Parathyroid adenoma (tissue), 2 donors: Measurements from ENCODE around the gene NXT1.

ENCODE experiments used
- H2AFZ ChIP-seq: fragments of 300-600 bp; sonication (generic); one replicate; pipeline ENCODE4 v1.7.0; 2017; ENCODE audit warnings: antibody characterized with exemption, mild to moderate bottlenecking
- H3K27ac ChIP-seq: fragments of 300-600 bp; sonication (generic); one replicate; pipeline ENCODE4 v1.7.0; 2017
- H3K27me3 ChIP-seq: fragments of 300-600 bp; sonication (generic); one replicate; pipeline ENCODE4 v1.7.0; 2017; ENCODE audit warnings: low read length; ENCODE audit not compliant: control insufficient read depth, insufficient read depth
- H3K36me3 ChIP-seq: fragments of 300-600 bp; sonication (generic); one replicate; pipeline ENCODE4 v1.7.0; 2017; ENCODE audit warnings: low read length; ENCODE audit not compliant: control insufficient read depth, insufficient read depth
- H3K4me1 ChIP-seq: fragments of 300-600 bp; sonication (generic); one replicate; pipeline ENCODE4 v1.7.0; 2017; ENCODE audit warnings: control low read depth
- H3K4me2 ChIP-seq: fragments of 300-600 bp; sonication (generic); one replicate; pipeline ENCODE4 v1.7.0; 2017; ENCODE audit warnings: low read length
- H3K4me3 ChIP-seq: fragments of 300-600 bp; sonication (generic); one replicate; pipeline ENCODE4 v1.7.0; 2017; ENCODE audit warnings: low read depth, low read length
- H3K79me2 ChIP-seq: fragments of 300-600 bp; sonication (generic); one replicate; pipeline ENCODE4 v1.7.0; 2017; ENCODE audit warnings: control low read depth
- H3K9ac ChIP-seq: fragments of 300-600 bp; sonication (generic); one replicate; pipeline ENCODE4 v1.7.0; 2017; ENCODE audit warnings: mild to moderate bottlenecking
- H3K9me3 ChIP-seq: fragments of 300-600 bp; sonication (generic); one replicate; pipeline ENCODE4 v1.7.0; 2017; ENCODE audit warnings: low read length; ENCODE audit not compliant: control insufficient read depth
- CTCF ChIP-seq: fragments of 300-600 bp; sonication (generic); IDR thresholded peaks from one replicate; pipeline ENCODE4 v1.7.0; 2017; ENCODE audit warnings: antibody characterized with exemption, mild to moderate bottlenecking
- donor health status: primary hyperparathyroidism.

The NXT1 gene

GRCh38 chr20:23360531-23360930, 9.9 kb downstream of the NXT1 start:
- Histone ChIP-seq H3K4me3 (peak overlapping the region; percentile 82), H3K79me2 (peaks cover 30% of the 10 kb centered on the region), H3K27me3 (no peaks in the 10 kb centered on the region), H3K4me2 (peak overlapping the region; percentile 81), H3K9ac (no peak overlapping the region), H2AFZ (no peak overlapping the region), H3K27ac (peak overlapping the region; percentile 99), H3K36me3 (no peaks in the 10 kb centered on the region), H3K4me1 (peaks cover 20% of the 10 kb centered on the region), H3K9me3 (no peaks in the 10 kb centered on the region)
- no peak for TF ChIP-seq CTCF

DNA sequence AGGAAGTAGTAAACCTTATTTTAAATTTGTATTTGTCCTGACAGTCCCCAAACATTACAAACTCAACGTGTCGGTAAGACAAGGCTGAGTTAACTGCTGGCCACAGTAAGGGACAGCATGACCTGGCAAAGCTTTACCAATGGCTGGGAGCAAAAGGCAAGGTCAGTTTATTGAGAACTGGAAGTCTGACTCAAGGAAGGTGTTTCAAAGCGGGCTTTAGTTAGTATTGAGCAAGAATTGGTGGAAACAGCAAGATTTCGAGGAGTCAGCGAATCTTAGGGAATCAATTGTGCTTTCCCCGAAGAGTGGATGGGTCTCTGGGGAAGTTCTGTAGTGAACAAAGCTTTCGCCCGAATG, 10.5 kb downstream of the NXT1 start:
- Histone ChIP-seq H3K4me2 (peak overlapping the region; percentile 81), H3K4me1 (peaks cover 26% of the 10 kb centered on the region)
- TF ChIP-seq CTCF: no peak

DNA sequence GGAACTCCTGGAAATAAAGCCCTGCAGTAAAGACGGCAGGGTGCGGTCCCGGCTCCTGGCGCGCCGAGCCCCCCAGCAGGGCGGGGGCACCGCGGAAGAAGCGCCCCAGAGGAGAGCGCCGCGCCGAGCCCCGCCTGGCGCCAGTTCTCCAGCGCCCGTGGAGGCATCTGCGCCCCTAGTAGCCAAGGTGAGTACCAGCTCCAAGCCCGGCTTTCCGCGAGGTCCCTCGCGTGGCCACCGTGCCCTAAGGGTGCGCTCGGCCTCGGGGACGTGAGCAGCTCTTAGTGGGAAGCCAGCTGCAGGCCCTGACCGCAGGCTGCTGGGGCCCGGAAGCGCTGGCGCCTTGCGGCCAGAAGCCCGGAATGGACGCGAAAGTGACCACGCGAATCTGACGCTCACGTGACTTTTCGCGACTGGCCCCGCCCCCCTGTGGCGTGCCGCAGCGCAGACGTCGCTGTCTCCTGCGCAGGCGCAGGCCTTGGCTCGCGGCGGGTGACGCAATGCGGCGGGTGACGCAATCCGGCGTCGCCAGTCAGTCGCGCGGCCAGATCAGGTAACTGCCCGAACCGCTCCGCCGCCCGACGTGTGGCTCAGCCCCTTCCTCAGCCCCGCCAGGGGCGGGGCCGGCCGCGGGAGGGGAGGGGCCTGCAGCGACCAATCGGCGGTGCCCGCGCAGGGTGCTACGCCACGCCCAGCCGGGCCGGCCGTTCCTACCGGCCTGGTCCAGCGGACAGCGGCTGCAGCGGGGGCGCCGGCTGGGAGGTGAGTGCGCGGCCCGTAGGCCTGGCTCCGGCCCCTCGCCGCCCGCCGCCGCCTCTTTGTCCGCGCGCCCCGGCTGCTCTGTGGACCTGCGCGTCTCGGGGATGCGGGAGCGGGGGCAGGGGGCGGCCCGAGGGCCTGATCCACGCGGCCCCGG, 11.1 kb downstream of the NXT1 start, which contains the start of gene GZF1:
Gene GZF1, plus strand, starts transcription at position 707 of the 916 bp plus-strand sequence. CDS start 2,202 bp downstream, outside the sequence.
- H3K27me3 ChIP-seq: no peaks in the 10 kb centered on the region
- TF ChIP-seq CTCF: no peak
- peak within 1 kb of the TSS; percentile 99 for H3K27ac ChIP-seq
- no peaks in the 10 kb centered on the region for H3K9me3 ChIP-seq
- H3K9ac ChIP-seq: peak within 1 kb of the TSS; percentile 97
- peak within 1 kb of the TSS; percentile 97 for H2AFZ ChIP-seq
- peak within 1 kb of the TSS; percentile 82 for H3K4me3 ChIP-seq
- peaks cover 30% of the 10 kb centered on the region for H3K4me1 ChIP-seq
- peaks cover 35% of the 10 kb centered on the region for H3K79me2 ChIP-seq
- no peaks in the 10 kb centered on the region for H3K36me3 ChIP-seq
- H3K4me2 ChIP-seq: peak within 1 kb of the TSS; percentile 81

More for the DNA sequence above, 10.5 kb downstream of the NXT1 start:
- no peaks in the 10 kb centered on the region for H3K9me3 ChIP-seq
- peak overlapping the region; percentile 97 for H2AFZ ChIP-seq
- H3K27me3 ChIP-seq: no peaks in the 10 kb centered on the region
- H3K9ac ChIP-seq: peak overlapping the region; percentile 97
- H3K27ac ChIP-seq: peak overlapping the region; percentile 99
- peaks cover 35% of the 10 kb centered on the region for H3K79me2 ChIP-seq
- H3K36me3 ChIP-seq: no peaks in the 10 kb centered on the region
- peak overlapping the region; percentile 82 for H3K4me3 ChIP-seq

GRCh38 chr20:23362392-23363256, 12.0 kb downstream of the NXT1 start:
- Histone ChIP-seq H2AFZ (peak overlapping the region; percentile 89), H3K9ac (peak overlapping the region; percentile 51), H3K27ac (peak overlapping the region; percentile 99), H3K27me3 (no peaks in the 10 kb centered on the region), H3K79me2 (peaks cover 35% of the 10 kb centered on the region), H3K4me3 (peak overlapping the region; percentile 74), H3K36me3 (no peaks in the 10 kb centered on the region), H3K4me2 (peak overlapping the region; percentile 79), H3K4me1 (peaks cover 32% of the 10 kb centered on the region), H3K9me3 (no peaks in the 10 kb centered on the region)
- no peak for TF ChIP-seq CTCF
